WTC11 (cell line): Measurements from ENCODE around the gene KCNG2. TPM values are rescaled to one million over a fixed set of nuclear protein-coding genes. Genes with fewer than 3 reads are reported as not detected.

ENCODE experiments used
- ATAC-seq: fragments of 200-7000 bp; cut with Tn5 transposase; 2 replicates; pipeline ENCODE4 v1.10.0; 2021; ENCODE audit warnings: mild to moderate bottlenecking, moderate library complexity
- CTCF ChIA-PET: fragments of 300-600 bp; sonication (Branson Sonifier 250); formaldehyde crosslinking; loops from one replicate; lab custom pipeline; 2021; ENCODE audit warnings: antibody characterized with exemption; lab: Charles Lee
- POLR2A ChIA-PET: fragments of 350-600 bp; sonication (Branson Sonifier 250); formaldehyde crosslinking; loops from one replicate; lab custom pipeline; 2021; ENCODE audit warnings: antibody characterized with exemption; lab: Charles Lee
- DNase-seq: peaks from one replicate; pipeline ENCODE4 v3.0.0; 2021; ENCODE audit warnings: low spot score
- H3K27ac Mint-ChIP-seq: 2 replicates; pipeline ENCODE4 v1.8.0; 2021; ENCODE audit warnings: mixed read lengths
- H3K27me3 Mint-ChIP-seq: 2 replicates; pipeline ENCODE4 v1.8.0; 2021; ENCODE audit warnings: low read depth, mild to moderate bottlenecking, moderate library complexity, mixed read lengths
- H3K36me3 Mint-ChIP-seq: 2 replicates; pipeline ENCODE4 v1.8.0; 2021; ENCODE audit warnings: mixed read lengths
- H3K4me1 Mint-ChIP-seq: 2 replicates; pipeline ENCODE4 v1.8.0; 2022; ENCODE audit warnings: mixed read lengths
- H3K4me3 Mint-ChIP-seq: 2 replicates; pipeline ENCODE4 v1.8.0; 2021; ENCODE audit warnings: mild to moderate bottlenecking, moderate library complexity, mixed read lengths
- H3K9me3 Mint-ChIP-seq: 2 replicates; pipeline ENCODE4 v1.8.0; 2021; ENCODE audit warnings: mixed read lengths
- ATF2 ChIP-seq: sonication (generic); formaldehyde crosslinking; IDR thresholded peaks from 2 replicates; pipeline ENCODE4 v1.8.1; 2022; ENCODE audit warnings: low read depth, missing genetic modification reagents, borderline replicate concordance
- CBFB ChIP-seq: sonication (generic); formaldehyde crosslinking; IDR thresholded peaks from 2 replicates; pipeline ENCODE4 v1.8.1; 2022; ENCODE audit warnings: mild to moderate bottlenecking, low read depth, missing genetic modification reagents
- E2F4 ChIP-seq: sonication (generic); formaldehyde crosslinking; IDR thresholded peaks from 2 replicates; pipeline ENCODE4 v1.8.1; 2022; ENCODE audit warnings: low read depth, mild to moderate bottlenecking, moderate library complexity, missing genetic modification reagents, borderline replicate concordance
- ERG ChIP-seq: fragments of 250-450 bp; sonication (Bioruptor Pico); IDR thresholded peaks from 2 replicates; pipeline ENCODE4 v1.8.0; 2021; ENCODE audit warnings: mild to moderate bottlenecking
- ESRRA ChIP-seq: sonication (generic); formaldehyde crosslinking; IDR thresholded peaks from 2 replicates; pipeline ENCODE4 v1.8.1; 2022; ENCODE audit warnings: mild to moderate bottlenecking, missing genetic modification reagents, borderline replicate concordance
- ETV6 ChIP-seq: sonication (generic); formaldehyde crosslinking; IDR thresholded peaks from 2 replicates; pipeline ENCODE4 v1.8.1; 2022; ENCODE audit warnings: mild to moderate bottlenecking, missing genetic modification reagents
- GRHL2 ChIP-seq: fragments of 250-450 bp; sonication (Bioruptor Pico); IDR thresholded peaks from 2 replicates; pipeline ENCODE4 v1.8.0; 2022; ENCODE audit warnings: mild to moderate bottlenecking, moderate library complexity; ENCODE audit not compliant: insufficient replicate concordance, severe bottlenecking
- JUN ChIP-seq: sonication (generic); formaldehyde crosslinking; IDR thresholded peaks from 2 replicates; pipeline ENCODE4 v1.8.0; 2023; ENCODE audit warnings: mild to moderate bottlenecking, missing genetic modification reagents
- NFATC4 ChIP-seq: fragments of 250-450 bp; sonication (Bioruptor Pico); IDR thresholded peaks from 2 replicates; pipeline ENCODE4 v1.9.0; 2021; ENCODE audit warnings: mild to moderate bottlenecking
- NR2C2 ChIP-seq: sonication (generic); formaldehyde crosslinking; IDR thresholded peaks from 2 replicates; pipeline ENCODE4 v1.8.0; 2022; ENCODE audit warnings: mild to moderate bottlenecking, missing genetic modification reagents
- STAT6 ChIP-seq: sonication (generic); formaldehyde crosslinking; conservative IDR thresholded peaks from 2 replicates; pipeline ENCODE4 v1.8.1; 2023; ENCODE audit warnings: mild to moderate bottlenecking, low read depth, missing genetic modification reagents, moderate library complexity
- TCF7 ChIP-seq: sonication (generic); formaldehyde crosslinking; IDR thresholded peaks from 2 replicates; pipeline ENCODE4 v1.8.0; 2022; ENCODE audit warnings: mild to moderate bottlenecking, low read depth, missing genetic modification reagents, moderate library complexity
- ZBTB43 ChIP-seq: sonication (generic); formaldehyde crosslinking; IDR thresholded peaks from 2 replicates; pipeline ENCODE4 v1.8.1; 2023; ENCODE audit warnings: mild to moderate bottlenecking, missing genetic modification reagents
- ZNF416 ChIP-seq: fragments of 250-450 bp; sonication (Bioruptor Pico); IDR thresholded peaks from 2 replicates; pipeline ENCODE4 v1.9.0; 2021; ENCODE audit warnings: mild to moderate bottlenecking, inconsistent platforms
- ZNF512 ChIP-seq: sonication (generic); formaldehyde crosslinking; IDR thresholded peaks from 2 replicates; pipeline ENCODE4 v1.8.1; 2022; ENCODE audit warnings: missing genetic modification reagents, borderline replicate concordance
- ZNF532 ChIP-seq: fragments of 250-450 bp; sonication (Bioruptor Pico); IDR thresholded peaks from 2 replicates; pipeline ENCODE4 v1.9.0; 2021; ENCODE audit warnings: mild to moderate bottlenecking, borderline replicate concordance
- total RNA-seq: library from RNA; stranded (reverse); gene quantifications from 3 replicates; pipeline ENCODE4 v1.2.3, GENCODE V29; 2021

Gene KCNG2
- total RNA-seq, 1 experiment from 2014 or later = 0.50 TPM

GRCh38 chr18:79859314-79859713 is 61.6 kb downstream of the KCNG2 start:
- ChIA-PET POLR2A (no interaction called here), CTCF (no interaction called here)
- Mint-ChIP-seq H3K27me3 (peaks cover 10% of the 10 kb centered on the region), H3K9me3 (no peaks in the 10 kb centered on the region), H3K4me1 (peaks cover 6% of the 10 kb centered on the region; the same call in 1 of the 2 replicates), H3K27ac (no peak overlapping the region), H3K4me3 (no peak overlapping the region), H3K36me3 (no peaks in the 10 kb centered on the region)
- ATAC-seq = no peak
- DNase-seq = no peak
- TF ChIP-seq ZNF532 (CRISPR knock-in tag) = no peak
- TF ChIP-seq NFATC4 = no peak
- TF ChIP-seq ATF2 = no peak
- no peak for TF ChIP-seq STAT6 (CRISPR knock-in tag)
- TF ChIP-seq ZNF416 (CRISPR knock-in tag) = no peak
- TF ChIP-seq TCF7 (CRISPR knock-in tag) = no peak
- TF ChIP-seq ETV6 (CRISPR knock-in tag) = no peak
- no peak for TF ChIP-seq ERG (CRISPR knock-in tag)
- TF ChIP-seq ZBTB43 (CRISPR knock-in tag) = no peak
- TF ChIP-seq NR2C2 (CRISPR knock-in tag) = no peak
- TF ChIP-seq ZNF512 (CRISPR knock-in tag) = no peak
- TF ChIP-seq ESRRA = no peak

GRCh38 chr18:79861687-79862086 is 63.9 kb downstream of the KCNG2 start:
- Mint-ChIP-seq H3K27ac (no peak overlapping the region), H3K36me3 (no peaks in the 10 kb centered on the region)
- POLR2A ChIA-PET = no interaction called here

More at GRCh38 chr18:79861687-79862086, 63.9 kb downstream of the KCNG2 start:
- TF ChIP-seq GRHL2 = no peak
- no peak for TF ChIP-seq CBFB (CRISPR knock-in tag)
- TF ChIP-seq E2F4 (CRISPR knock-in tag) = no peak
- TF ChIP-seq JUN (CRISPR knock-in tag) = no peak
- TF ChIP-seq, all 79 proteins: peak for 0
- ATAC-seq (no peak), DNase-seq (no peak)
- Mint-ChIP-seq H3K9me3 (no peaks in the 10 kb centered on the region), H3K4me3 (no peak overlapping the region), H3K27me3 (peaks cover 10% of the 10 kb centered on the region), H3K4me1 (peaks cover 6% of the 10 kb centered on the region; the same call in 1 of the 2 replicates)
- CTCF ChIA-PET = no interaction called here
